Ishikawa (cell line): ENCODE measurements around the gene ARHGAP40.

ENCODE experiments used
- CEBPB ChIP-seq: IDR thresholded peaks from 2 replicates; pipeline ENCODE4 v1.6.1; 2012
- CREB1 ChIP-seq: IDR thresholded peaks from 2 replicates; pipeline ENCODE4 v1.6.1; 2012; ENCODE audit warnings: low read depth
- EGR1 ChIP-seq: IDR thresholded peaks from 2 replicates; pipeline ENCODE4 v1.6.1; 2012
- EP300 ChIP-seq: IDR thresholded peaks from 2 replicates; pipeline ENCODE4 v1.6.1; 2012; ENCODE audit warnings: borderline replicate concordance
- FOXM1 ChIP-seq: IDR thresholded peaks from 2 replicates; pipeline ENCODE4 v1.6.1; 2012; ENCODE audit warnings: low read depth, borderline replicate concordance
- NFIC ChIP-seq: IDR thresholded peaks from 2 replicates; pipeline ENCODE4 v1.6.1; 2012
- RAD21 ChIP-seq: IDR thresholded peaks from 2 replicates; pipeline ENCODE4 v1.6.1; 2012; ENCODE audit warnings: low read depth
- TAF1 ChIP-seq: IDR thresholded peaks from 2 replicates; pipeline ENCODE4 v1.6.1; 2012; ENCODE audit warnings: low read depth, mild to moderate bottlenecking
- TCF12 ChIP-seq: IDR thresholded peaks from 2 replicates; pipeline ENCODE4 v1.6.1; 2012; ENCODE audit warnings: low read depth
- TEAD4 ChIP-seq: IDR thresholded peaks from 2 replicates; pipeline ENCODE4 v1.6.1; 2012
- YY1 ChIP-seq: IDR thresholded peaks from 2 replicates; pipeline ENCODE4 v1.6.1; 2012; ENCODE audit warnings: low read depth
- ZBTB7A ChIP-seq: IDR thresholded peaks from 2 replicates; pipeline ENCODE4 v1.6.1; 2012; ENCODE audit warnings: low read depth
- TF ChIP-seq, protein P1 (sequence below): IDR thresholded peaks from 2 replicates; pipeline ENCODE4 v1.6.1; 2012
- TF ChIP-seq, protein P2 (sequence below): IDR thresholded peaks from 2 replicates; pipeline ENCODE4 v1.6.1; 2012
- TF ChIP-seq, protein P3 (sequence below): IDR thresholded peaks from 2 replicates; pipeline ENCODE4 v1.6.1; 2012; ENCODE audit warnings: low read depth, mild to moderate bottlenecking

Gene ARHGAP40

DNA sequence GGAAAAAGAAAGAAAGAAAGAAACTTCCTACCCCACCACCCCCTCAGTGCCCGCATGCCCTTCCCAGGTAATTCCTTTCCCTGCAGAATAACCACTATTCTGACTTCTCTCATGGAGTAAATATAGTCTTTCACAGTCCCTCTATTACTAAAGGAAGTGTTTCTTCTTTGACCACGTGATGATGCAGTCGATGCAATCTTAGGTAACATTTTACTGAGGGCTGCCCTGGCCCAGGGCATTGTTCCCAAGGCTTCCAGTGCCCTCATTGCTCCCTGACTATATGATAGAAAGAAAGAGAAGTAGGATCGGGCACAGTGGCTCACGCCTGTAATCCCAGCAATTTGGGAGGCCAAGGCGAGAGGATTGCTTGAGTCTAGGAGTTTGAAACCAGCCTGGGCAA lies 29.1 kb downstream of the ARHGAP40 start:
- no peak for TF ChIP-seq ZBTB7A
- no peak for TF ChIP-seq TAF1
- no peak for TF ChIP-seq CREB1
- TF ChIP-seq, protein P1, sequence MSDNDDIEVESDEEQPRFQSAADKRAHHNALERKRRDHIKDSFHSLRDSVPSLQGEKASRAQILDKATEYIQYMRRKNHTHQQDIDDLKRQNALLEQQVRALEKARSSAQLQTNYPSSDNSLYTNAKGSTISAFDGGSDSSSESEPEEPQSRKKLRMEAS = no peak
- TF ChIP-seq NFIC = no peak
- no peak for TF ChIP-seq TCF12
- TF ChIP-seq, protein P2, sequence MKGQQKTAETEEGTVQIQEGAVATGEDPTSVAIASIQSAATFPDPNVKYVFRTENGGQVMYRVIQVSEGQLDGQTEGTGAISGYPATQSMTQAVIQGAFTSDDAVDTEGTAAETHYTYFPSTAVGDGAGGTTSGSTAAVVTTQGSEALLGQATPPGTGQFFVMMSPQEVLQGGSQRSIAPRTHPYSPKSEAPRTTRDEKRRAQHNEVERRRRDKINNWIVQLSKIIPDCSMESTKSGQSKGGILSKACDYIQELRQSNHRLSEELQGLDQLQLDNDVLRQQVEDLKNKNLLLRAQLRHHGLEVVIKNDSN = no peak
- TF ChIP-seq EP300 = no peak
- TF ChIP-seq YY1 = no peak
- TF ChIP-seq, protein P3, sequence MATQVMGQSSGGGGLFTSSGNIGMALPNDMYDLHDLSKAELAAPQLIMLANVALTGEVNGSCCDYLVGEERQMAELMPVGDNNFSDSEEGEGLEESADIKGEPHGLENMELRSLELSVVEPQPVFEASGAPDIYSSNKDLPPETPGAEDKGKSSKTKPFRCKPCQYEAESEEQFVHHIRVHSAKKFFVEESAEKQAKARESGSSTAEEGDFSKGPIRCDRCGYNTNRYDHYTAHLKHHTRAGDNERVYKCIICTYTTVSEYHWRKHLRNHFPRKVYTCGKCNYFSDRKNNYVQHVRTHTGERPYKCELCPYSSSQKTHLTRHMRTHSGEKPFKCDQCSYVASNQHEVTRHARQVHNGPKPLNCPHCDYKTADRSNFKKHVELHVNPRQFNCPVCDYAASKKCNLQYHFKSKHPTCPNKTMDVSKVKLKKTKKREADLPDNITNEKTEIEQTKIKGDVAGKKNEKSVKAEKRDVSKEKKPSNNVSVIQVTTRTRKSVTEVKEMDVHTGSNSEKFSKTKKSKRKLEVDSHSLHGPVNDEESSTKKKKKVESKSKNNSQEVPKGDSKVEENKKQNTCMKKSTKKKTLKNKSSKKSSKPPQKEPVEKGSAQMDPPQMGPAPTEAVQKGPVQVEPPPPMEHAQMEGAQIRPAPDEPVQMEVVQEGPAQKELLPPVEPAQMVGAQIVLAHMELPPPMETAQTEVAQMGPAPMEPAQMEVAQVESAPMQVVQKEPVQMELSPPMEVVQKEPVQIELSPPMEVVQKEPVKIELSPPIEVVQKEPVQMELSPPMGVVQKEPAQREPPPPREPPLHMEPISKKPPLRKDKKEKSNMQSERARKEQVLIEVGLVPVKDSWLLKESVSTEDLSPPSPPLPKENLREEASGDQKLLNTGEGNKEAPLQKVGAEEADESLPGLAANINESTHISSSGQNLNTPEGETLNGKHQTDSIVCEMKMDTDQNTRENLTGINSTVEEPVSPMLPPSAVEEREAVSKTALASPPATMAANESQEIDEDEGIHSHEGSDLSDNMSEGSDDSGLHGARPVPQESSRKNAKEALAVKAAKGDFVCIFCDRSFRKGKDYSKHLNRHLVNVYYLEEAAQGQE = no peak
- TF ChIP-seq TEAD4 = no peak
- TF ChIP-seq FOXM1 = no peak
- TF ChIP-seq RAD21 = no peak
- no peak for TF ChIP-seq CEBPB
- no peak for TF ChIP-seq EGR1

DNA sequence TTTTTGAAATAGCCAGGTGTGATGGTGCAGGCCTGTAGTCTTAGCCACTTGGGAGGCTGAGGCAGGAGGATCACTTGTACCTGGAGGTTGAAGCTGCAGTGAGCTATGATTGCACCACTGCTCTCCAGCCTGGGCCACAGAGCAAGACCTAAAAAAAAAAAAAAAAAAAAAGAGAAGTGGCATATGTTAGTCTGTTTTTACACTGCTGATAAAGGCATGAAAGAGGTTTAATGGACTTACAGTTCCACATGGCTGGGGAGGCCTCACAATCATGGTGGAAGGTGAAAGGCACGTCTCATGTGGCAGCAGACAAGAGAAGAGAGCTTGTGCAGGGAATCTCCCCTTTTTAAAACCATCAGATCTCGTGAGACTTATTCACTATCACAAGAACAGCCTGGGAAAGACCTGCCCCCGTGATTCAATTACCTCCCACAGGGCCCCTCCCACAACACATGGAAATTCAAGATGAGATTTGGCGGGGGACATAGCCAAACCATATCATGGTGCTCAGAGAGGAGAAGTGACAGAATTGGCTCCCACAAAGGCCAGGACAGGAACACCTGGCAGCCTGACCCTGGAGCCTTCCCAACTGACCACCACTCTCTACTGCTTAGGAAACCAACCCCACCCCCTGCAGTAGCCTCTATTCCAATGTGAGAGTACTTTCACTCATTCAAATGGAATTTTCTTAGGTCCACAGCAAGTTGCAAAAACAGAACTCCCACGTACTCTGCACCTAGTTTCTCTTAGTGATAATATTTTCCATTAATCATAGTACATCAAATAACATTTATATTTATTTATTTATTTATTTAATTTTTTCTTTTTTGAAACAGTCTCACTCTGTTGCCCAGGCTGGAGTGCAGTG lies 29.8 kb downstream of the ARHGAP40 start:
- TF ChIP-seq NFIC (no peak), ZBTB7A (no peak), CREB1 (no peak), EGR1 (no peak), YY1 (no peak), TCF12 (no peak), CEBPB (no peak), EP300 (no peak), RAD21 (no peak), FOXM1 (no peak), TEAD4 (no peak), TAF1 (no peak)
- TF ChIP-seq, protein P2 = no peak
- TF ChIP-seq, protein P3 = no peak
- TF ChIP-seq, protein P1 = no peak

DNA sequence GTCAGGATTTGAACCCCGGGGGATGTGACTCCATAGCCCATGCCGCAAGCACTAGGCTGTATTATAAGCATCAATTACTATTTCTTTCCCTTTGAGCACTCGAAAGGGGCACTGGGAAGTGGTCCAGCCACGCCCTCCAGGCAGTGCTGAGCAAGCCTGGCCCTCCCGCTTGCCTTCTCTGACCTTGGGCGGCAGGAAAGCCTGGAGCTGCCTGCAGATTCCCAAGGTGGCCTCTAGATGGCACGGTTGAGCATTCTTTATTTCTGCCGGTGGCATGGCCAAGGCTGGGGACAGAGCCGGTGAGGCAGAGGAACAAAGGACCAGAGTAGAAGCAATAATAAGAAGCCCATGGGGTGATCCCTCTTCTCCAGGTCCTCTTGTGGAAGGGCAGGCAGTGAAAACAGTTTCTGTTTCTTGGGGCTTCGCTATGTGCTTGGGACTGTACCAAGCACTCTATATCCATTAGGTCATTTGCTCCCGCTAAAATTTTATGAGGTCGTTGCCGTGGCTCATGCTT lies 32.0 kb downstream of the ARHGAP40 start:
- TF ChIP-seq NFIC (no peak), RAD21 (peak; percentile 67)

DNA sequence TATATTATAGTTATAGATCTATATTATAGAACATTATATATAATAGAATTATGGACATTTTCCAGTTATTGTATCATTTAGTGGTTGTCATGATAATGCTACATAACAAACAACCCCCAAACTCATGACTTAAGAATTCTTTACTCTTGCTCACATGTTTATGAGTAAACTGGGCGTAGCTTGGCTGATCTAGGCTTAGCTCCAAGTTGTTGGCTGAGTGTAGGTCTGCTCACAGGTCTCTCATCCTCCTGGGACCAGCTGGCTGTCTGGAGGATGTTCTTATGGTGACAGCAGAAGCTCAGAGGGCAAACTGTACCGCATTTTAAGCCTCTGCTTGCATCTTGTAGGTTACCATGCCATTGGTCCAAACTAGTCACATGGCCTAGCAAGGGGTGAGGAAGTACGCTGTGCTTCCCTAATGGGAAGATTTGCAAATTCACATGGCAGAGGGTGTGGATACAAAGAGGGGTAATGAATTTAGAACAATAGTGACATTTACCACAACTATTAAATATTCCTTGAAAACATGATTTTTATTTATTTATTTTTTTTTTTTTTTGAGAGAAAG lies 34.2 kb downstream of the ARHGAP40 start:
- no peak for TF ChIP-seq CEBPB
- TF ChIP-seq, protein P2 = peak; percentile 61

DNA sequence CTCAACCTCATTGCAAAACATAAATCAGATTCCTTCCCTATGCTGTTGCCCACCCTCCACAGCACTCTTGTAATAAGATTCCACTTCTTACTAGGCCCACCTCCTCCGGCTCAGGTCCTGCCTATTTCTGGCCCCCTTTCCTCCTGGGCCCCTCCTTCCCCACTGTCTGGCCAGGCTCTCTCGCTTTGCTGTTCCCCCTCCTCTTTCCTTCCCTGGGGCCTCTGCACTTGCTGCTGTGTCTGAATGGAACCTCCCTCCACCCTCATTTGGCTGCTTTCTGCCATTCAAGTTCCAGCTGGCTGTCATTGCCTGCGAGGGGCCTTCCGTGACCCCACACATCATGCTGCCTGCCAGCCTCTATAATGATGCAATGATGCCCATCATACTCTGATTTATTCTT lies 38.9 kb downstream of the ARHGAP40 start:
- TF ChIP-seq, protein P2 = no peak
- TF ChIP-seq NFIC (no peak), TEAD4 (no peak), YY1 (no peak)
